ENCODE data around the gene NRROS.

The NRROS gene

DNA sequence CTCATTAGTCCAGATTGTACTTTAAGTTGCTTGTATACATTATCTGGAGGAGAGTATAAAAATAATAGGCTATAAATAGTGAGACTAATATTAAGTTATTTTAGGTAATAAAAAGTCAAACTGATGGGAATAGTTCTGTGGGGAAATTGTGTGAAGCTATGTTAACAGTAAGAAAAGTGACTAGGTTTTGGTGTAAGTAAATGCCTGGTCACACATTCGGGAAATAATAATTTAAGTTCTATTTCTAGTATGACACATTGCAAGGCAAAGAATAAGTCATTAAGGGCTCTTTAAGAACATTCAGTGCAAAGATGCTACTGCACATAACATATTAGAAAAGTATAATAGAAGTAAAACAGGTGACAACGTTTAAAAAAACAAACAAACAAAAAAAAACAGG is 18.8 kb upstream of the NRROS start:
- no peak for DNase-seq (ENCODE audit: low read depth, low spot score)
- TF ChIP-seq, protein P1, sequence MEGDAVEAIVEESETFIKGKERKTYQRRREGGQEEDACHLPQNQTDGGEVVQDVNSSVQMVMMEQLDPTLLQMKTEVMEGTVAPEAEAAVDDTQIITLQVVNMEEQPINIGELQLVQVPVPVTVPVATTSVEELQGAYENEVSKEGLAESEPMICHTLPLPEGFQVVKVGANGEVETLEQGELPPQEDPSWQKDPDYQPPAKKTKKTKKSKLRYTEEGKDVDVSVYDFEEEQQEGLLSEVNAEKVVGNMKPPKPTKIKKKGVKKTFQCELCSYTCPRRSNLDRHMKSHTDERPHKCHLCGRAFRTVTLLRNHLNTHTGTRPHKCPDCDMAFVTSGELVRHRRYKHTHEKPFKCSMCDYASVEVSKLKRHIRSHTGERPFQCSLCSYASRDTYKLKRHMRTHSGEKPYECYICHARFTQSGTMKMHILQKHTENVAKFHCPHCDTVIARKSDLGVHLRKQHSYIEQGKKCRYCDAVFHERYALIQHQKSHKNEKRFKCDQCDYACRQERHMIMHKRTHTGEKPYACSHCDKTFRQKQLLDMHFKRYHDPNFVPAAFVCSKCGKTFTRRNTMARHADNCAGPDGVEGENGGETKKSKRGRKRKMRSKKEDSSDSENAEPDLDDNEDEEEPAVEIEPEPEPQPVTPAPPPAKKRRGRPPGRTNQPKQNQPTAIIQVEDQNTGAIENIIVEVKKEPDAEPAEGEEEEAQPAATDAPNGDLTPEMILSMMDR (IDR thresholded peaks at IDR 0.05; ENCODE audit: insufficient read depth, low read length, missing control alignments): no peak
- H3K4me3 ChIP-seq (ENCODE audit: low read depth, low read length): no peak overlapping the region
- POLR2A ChIA-PET: no interaction called here
- CTCF ChIA-PET: interaction anchor here (1.9 kb wide), 1 partner anchor 11 kb away, joined by 6 read pairs; no protein-coding TSS in a partner anchor

DNA sequence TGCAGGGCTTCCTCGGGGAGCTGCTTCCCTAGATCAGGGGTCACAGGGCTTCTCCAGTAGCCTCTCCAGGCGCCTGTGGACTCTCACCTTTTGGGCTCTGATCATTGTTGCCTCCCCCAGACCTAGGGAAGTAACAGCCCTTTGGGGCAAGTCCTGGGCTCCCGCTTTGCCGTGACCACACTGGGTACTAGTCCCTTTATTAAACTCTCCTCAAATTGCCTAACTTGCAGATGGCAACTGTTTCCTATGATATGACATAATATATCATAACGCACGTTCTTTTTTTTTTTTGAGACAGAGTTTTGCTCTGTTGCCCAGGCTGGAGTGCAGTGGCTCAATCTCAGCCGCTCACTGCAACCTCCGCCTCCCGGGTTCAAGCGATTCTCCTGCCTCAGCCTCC is 17.9 kb upstream of the NRROS start:
- TF ChIP-seq, protein P1 (IDR thresholded peaks at IDR 0.05; ENCODE audit: insufficient read depth, low read length, missing control alignments): no peak
- no peak overlapping the region for H3K4me3 ChIP-seq (ENCODE audit: low read depth, low read length)
- ChIA-PET CTCF (interaction anchor here (1.9 kb wide), 1 partner anchor 12 kb away, joined by 6 read pairs; no protein-coding TSS in a partner anchor), POLR2A (no interaction called here)
- DNase-seq (ENCODE audit: low read depth, low spot score): no peak

DNA sequence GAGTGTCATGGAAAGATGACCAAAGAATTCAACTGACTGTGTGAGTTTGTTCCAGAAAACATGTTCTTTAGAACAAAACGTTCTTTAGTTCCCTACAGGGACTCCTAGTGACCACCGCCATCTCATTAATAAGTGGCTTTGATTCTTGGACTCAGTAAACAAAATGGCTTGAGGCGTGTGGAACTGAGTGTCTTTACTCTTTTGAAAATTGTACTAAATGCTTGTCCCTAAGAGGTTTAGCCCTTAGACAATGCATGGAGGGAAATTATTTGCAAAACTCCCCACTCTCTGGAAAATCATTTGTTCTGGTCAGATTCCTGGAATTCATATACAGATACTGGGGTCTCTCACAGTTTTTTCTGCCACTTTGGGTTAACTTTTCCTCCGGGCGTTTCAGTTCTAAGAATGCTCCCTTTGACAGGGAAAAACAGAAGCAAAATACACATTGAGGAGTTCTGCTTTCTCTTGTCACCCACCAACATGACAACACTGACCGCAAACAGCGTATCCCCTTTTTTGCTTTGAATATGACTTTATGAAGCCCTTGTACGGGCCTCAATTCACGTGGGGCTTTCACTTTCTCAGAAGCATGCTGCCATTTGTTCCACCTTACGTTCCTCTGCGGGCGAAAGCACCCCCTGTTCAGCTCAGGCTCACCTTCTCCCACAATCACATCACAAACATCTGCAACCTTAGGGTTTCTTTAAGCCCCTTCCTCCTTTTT is 15.3 kb upstream of the NRROS start:
- TF ChIP-seq, protein P1 (IDR thresholded peaks at IDR 0.05; ENCODE audit: insufficient read depth, low read length, missing control alignments): no peak
- H3K4me3 ChIP-seq (ENCODE audit: low read depth, low read length): no peak overlapping the region
- ChIA-PET POLR2A (no interaction called here), CTCF (interaction anchor here (1.4 kb wide), 1 partner anchor 61 kb away, joined by 5 read pairs; no protein-coding TSS in a partner anchor)
- no peak for DNase-seq (ENCODE audit: low read depth, low spot score)

DNA sequence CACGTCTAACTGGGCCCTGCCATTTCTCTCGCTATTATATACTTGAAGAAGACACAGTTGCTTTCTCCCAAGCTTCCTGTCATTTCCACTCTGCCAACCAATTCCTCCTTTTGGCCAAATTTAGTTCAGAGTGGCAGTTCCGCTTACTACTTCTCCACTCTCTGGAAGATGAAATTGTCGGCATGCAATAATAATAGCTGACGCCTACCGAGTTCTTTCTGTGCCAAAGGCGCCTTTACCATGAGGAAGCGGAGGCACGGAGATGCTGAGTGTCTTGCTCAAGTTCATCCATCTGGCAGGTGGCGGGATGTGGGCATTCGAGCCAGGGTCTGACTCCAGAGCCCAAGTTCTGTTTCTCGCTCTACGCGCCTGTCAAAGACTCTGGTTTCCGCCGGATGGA is 14.6 kb upstream of the NRROS start:
- CTCF ChIA-PET: interaction anchor here (1.4 kb wide), 1 partner anchor 60 kb away, joined by 5 read pairs; no protein-coding TSS in a partner anchor
- TF ChIP-seq, protein P1 (IDR thresholded peaks at IDR 0.05; ENCODE audit: insufficient read depth, low read length, missing control alignments): no peak
- POLR2A ChIA-PET: no interaction called here
- no peak for DNase-seq (ENCODE audit: low read depth, low spot score)
- no peak overlapping the region for H3K4me3 ChIP-seq (ENCODE audit: low read depth, low read length)

DNA sequence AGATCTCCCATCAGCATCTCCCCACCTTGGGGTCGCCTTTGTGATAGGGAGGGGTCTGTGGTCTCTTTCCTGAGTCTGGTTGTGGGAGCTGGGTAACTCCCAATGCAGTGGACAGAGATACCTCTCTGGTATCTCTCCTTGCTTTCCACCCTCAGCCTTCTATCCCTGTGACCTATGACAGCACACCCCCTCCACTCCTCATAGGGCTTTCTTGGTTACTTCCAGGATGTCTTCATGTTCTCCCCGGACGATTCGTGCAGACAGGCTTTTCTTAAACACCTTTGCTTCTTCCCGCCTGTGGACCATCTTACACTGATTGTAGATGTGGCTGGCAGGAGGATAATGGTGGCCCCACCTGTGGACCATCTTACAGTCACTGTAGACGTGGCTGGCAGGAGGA is 14.2 kb upstream of the NRROS start:
- TF ChIP-seq, protein P1 (IDR thresholded peaks at IDR 0.05; ENCODE audit: insufficient read depth, low read length, missing control alignments): no peak
- no peak for DNase-seq (ENCODE audit: low read depth, low spot score)
- ChIA-PET CTCF (interaction anchor here (1.4 kb wide), 1 partner anchor 60 kb away, joined by 5 read pairs; no protein-coding TSS in a partner anchor), POLR2A (no interaction called here)
- no peak overlapping the region for H3K4me3 ChIP-seq (ENCODE audit: low read depth, low read length)

DNA sequence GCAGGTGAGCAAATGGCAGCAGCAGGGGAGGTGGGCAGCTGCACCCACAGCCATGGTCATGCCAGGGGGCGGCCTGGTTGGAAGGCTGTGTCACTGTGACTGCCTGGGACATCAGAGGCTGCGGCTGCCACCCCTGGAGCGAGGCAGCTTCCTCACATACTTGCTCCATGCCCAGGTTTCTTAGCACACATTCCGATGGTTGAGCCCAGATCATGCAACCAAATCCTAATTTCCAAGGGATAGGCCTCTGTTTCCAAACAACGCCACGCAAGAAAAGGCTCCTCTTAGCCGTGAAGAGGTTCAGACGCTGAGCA is 11.6 kb upstream of the NRROS start:
- TF ChIP-seq, protein P1 (IDR thresholded peaks at IDR 0.05; ENCODE audit: insufficient read depth, low read length, missing control alignments): no peak
- CTCF ChIA-PET: no interaction called here
- DNase-seq (ENCODE audit: low read depth, low spot score): no peak
- no peak overlapping the region for H3K4me3 ChIP-seq (ENCODE audit: low read depth, low read length)
- POLR2A ChIA-PET: no interaction called here
